Skin epidermis (tissue), 12 donors: Measurements from ENCODE around the gene FAM167B.

Source experiments
- H3K27ac ChIP-seq, 21 experiments: fragments of 200-600 bp; sonication (generic) in 11 of 21; one replicate each; pipeline ENCODE4 v1.5.0; 2020; ENCODE audit warnings: mild to moderate bottlenecking in 3 of 21, inconsistent platforms in 2 of 21, moderate library complexity in 2 of 21
- H3K4me3 ChIP-seq, 7 experiments: fragments of 200-600 bp; sonication (generic) in 2 of 7; one replicate each; pipeline ENCODE4 v1.5.0; 2020; ENCODE audit warnings: inconsistent platforms in 2 of 7, mild to moderate bottlenecking in 2 of 7, moderate library complexity in 1 of 7

Gene FAM167B

DNA sequence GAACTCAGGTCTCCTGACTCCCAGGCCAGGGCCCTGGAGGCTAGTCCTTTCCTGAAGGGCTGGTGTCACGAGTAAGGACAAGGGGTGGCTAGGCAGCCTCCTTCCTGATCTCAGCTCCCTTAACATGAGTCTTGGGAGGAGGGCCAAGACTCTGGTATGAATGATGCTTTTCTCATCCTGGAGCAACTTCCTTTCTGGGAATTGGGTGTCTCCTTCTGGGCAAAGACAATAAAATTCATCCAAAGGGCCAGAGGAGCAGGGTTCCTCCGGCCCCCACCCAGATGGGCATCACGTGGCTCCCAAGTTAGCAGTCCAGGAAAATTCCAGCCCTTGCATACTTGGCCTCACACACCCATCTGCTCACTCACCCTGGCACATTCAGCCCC lies at the start of gene FAM167B:
FAM167B (plus strand) TSS at position 335 of the 386 bp plus-strand sequence. CDS start 200 bp downstream, outside the sequence.
- Histone ChIP-seq H3K4me3 (no peak within 1 kb of the TSS), H3K27ac (peak within 1 kb of the TSS in 19 of 21 experiments; percentile 27 to 98 (median 77))

- Histone ChIP-seq H3K4me3 (no peak overlapping the region), H3K27ac (no peak overlapping the region)
Observed at GRCh38 chr1:32197837-32198236, 49.2 kb upstream of the FAM167B start.

GRCh38 chr1:32198237-32199042 lies 48.6 kb upstream of the FAM167B start:
- no peak overlapping the region for H3K4me3 ChIP-seq

DNA sequence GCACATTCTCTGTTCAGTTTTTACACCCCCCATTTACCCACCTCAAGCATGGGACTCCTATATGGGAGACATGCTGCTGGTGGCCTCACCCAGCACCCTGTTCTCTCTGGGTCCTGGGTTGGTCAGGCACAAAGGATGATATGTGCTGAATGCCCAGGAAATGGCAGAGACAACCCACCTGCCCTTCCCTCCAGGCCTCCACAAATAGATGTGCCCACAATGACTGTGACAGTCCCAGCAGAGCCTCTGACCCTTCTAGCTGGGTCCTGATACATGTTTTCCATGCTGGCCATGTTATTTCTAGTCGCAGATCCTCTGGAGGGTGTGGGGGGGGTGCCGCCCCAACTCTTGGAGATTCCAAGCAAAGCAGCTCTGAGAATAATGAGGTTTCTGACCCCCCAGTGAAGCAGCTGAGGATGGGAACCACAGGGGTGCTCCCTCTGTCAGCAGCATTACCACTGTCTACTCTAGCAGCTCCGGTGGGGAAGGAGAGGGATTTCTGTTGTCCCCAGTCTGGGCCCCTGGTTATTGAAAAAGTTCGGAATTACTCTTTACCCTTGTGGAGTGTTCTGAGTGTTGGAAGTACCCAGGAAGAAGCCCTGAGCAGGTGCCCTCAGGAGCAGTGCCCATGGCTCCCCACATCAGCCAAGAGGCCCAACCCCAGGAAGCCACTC lies 47.8 kb upstream of the FAM167B start:
- H3K4me3 ChIP-seq: no peak overlapping the region
- H3K27ac ChIP-seq: peak overlapping the region in 13 of 21 experiments; percentile 21 to 87 (median 80)

More at GRCh38 chr1:32198237-32199042, 48.6 kb upstream of the FAM167B start:
- H3K27ac ChIP-seq: peak overlapping the region in 1 of 21 experiments; percentile 69

- Histone ChIP-seq H3K27ac (peak overlapping the region in 18 of 21 experiments; percentile 21 to 87 (median 76)), H3K4me3 (peak overlapping the region in 1 of 7 experiments; percentile 47)
Observed at GRCh38 chr1:32199717-32200072, 47.3 kb upstream of the FAM167B start.

- Histone ChIP-seq H3K4me3 (peak within 1 kb of the TSS; percentile 28 to 57 (median 47)), H3K27ac (peak within 1 kb of the TSS in 20 of 21 experiments; percentile 25 to 87 (median 74))
Observed at GRCh38 chr1:32200226-32201010, 46.6 kb upstream of the FAM167B start, which contains the start of gene CCDC28B. CCDC28B (plus strand) TSS chr1:32200595; CDS start chr1:32201936, 1,341 bp downstream.

GRCh38 chr1:32201011-32201855 lies 45.8 kb upstream of the FAM167B start:
- peak overlapping the region; percentile 28 to 57 (median 47) for H3K4me3 ChIP-seq
- H3K27ac ChIP-seq: peak overlapping the region in 20 of 21 experiments; percentile 25 to 87 (median 74)

GRCh38 chr1:32204943-32205361 lies 42.1 kb upstream of the FAM167B start:
- H3K27ac ChIP-seq: peak overlapping the region in 16 of 21 experiments; percentile 50 to 89 (median 81)
- peak overlapping the region; percentile 43 to 73 (median 57) for H3K4me3 ChIP-seq

- peak within 1 kb of the TSS; percentile 43 to 73 (median 57) for H3K4me3 ChIP-seq
- H3K27ac ChIP-seq: peak within 1 kb of the TSS in 19 of 21 experiments; percentile 24 to 89 (median 77)
Observed at GRCh38 chr1:32205401-32206370, 41.3 kb upstream of the FAM167B start, which contains the start of gene IQCC. IQCC (plus strand) TSS chr1:32205671; CDS start chr1:32205682, 11 bp downstream.

- H3K27ac ChIP-seq: peak overlapping the region in 1 of 21 experiments; percentile 29
- H3K4me3 ChIP-seq: no peak overlapping the region
Observed at GRCh38 chr1:32208469-32208868, 38.6 kb upstream of the FAM167B start.

- peak within 1 kb of the TSS in 1 of 21 experiments; percentile 29 for H3K27ac ChIP-seq
Observed at GRCh38 chr1:32208891-32209328, 38.1 kb upstream of the FAM167B start, which contains the start of gene DCDC2B. DCDC2B (plus strand) TSS chr1:32209089; CDS start chr1:32209094, 5 bp downstream.

DNA sequence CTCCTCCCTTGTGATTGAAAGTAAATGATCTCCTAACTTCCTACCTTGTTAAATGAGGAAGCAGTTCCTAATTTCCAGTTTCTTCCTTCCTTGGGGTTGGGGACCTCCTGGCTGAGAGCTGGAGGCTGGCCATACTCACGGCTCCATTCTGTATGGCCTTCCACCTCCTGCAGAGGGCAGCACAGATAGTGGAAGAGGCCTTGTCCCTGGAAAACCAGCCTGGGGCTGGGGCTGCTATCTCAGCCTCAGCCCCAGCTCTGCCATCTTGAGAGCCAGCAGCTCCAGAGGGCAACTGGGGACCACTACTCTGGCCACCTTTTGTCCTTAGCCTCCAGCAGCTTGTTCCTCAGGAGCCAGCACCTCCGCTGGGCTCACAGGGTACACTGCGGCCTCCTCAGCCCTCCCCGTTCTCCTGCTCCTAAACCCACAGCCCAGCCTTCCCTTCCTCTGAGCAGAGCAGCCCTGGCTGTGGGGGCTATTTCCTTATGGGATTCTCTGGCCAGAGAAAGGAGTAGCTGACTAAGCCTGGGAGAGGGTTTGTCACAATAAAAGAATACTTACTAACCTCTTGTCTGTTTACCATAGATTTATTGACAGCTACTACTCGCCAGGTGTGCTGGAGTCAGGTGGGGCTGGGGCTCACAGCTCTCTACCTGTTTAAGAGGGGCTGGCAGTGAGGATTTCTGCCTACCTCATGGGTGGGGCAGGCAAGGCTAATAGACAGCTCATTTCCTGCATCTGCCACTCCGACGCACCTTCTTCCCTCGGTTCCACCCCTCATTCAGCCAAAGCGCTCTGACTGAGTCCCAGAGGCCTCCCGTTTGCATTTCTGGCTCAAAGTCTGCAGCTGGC lies 31.2 kb upstream of the FAM167B start:
- Histone ChIP-seq H3K4me3 (no peak overlapping the region), H3K27ac (peak overlapping the region in 11 of 21 experiments; percentile 10 to 61 (median 43))

More at GRCh38 chr1:32208891-32209328, 38.1 kb upstream of the FAM167B start, which contains the start of gene DCDC2B:
- no peak within 1 kb of the TSS for H3K4me3 ChIP-seq

DNA sequence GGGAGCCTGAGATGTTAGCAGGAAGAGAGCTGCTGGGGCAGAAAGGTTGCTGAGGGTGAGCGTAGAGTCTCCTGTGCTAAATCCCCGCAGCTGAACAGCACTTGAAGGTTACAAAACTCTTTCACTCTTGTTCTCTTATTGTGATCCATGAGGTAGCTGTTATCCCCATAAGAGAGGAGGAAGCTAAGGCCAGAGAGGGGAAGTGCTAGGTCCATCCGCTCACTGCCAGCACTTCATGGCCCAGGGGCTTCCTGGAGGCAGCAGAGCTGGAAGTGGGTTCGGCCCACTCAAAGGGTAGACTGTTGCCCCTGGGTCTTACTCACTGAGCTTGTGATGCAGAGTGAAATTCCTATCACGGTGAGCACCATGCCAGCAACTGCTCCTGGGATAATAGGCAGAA lies 30.5 kb upstream of the FAM167B start:
- Histone ChIP-seq H3K4me3 (no peak overlapping the region), H3K27ac (peak overlapping the region in 8 of 21 experiments; percentile 7 to 61 (median 22))

DNA sequence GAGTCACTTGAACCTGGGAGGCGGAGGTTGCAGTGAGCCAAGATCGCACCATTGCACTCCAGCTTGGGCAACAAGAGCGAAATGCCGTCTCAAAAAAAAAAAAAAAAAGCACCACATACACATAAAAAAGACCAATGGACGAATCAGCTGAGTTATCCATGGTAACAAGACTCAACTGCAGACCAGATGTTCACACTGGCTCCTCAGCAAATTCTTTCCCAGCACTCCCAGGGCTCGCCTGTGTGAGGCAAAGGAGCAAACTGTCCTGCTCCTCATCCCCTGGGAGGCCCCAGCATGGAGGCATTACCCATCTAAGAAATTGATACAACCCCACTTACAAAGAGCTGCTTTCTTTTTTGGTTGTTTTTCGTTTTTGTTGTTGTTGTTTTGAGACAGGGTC lies 28.0 kb upstream of the FAM167B start:
- Histone ChIP-seq H3K4me3 (no peak overlapping the region), H3K27ac (peak overlapping the region in 1 of 21 experiments; percentile 35)

GRCh38 chr1:32220746-32221580 lies 26.1 kb upstream of the FAM167B start:
- H3K27ac ChIP-seq: peak overlapping the region in 17 of 21 experiments; percentile 1 to 100 (median 95)

More at GRCh38 chr1:32220746-32221580, 26.1 kb upstream of the FAM167B start:
- H3K4me3 ChIP-seq: peak overlapping the region in 6 of 7 experiments; percentile 61 to 96 (median 91)
